ENCODE results near the gene GNS.

DNA sequence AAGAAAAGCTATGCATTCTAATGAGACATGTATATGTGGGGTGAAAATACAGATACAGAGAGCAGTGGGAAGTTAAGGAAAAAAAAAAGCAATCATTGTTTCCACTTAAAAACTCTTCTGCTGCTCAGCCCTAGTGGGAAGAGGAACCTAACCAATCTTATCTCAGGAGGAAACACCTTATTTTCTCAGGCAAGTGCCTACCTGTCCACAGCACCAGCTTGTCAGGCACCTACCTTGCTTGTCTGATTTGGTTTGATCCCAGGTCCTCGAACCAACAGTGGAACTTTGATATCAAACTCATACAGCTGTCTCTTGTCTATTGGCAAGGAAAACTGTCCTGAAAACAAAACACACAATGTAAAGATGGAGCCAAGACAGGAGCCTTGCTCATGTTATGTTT, 22.4 kb downstream of the GNS start:
- TF ChIP-seq, protein P1, sequence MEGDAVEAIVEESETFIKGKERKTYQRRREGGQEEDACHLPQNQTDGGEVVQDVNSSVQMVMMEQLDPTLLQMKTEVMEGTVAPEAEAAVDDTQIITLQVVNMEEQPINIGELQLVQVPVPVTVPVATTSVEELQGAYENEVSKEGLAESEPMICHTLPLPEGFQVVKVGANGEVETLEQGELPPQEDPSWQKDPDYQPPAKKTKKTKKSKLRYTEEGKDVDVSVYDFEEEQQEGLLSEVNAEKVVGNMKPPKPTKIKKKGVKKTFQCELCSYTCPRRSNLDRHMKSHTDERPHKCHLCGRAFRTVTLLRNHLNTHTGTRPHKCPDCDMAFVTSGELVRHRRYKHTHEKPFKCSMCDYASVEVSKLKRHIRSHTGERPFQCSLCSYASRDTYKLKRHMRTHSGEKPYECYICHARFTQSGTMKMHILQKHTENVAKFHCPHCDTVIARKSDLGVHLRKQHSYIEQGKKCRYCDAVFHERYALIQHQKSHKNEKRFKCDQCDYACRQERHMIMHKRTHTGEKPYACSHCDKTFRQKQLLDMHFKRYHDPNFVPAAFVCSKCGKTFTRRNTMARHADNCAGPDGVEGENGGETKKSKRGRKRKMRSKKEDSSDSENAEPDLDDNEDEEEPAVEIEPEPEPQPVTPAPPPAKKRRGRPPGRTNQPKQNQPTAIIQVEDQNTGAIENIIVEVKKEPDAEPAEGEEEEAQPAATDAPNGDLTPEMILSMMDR (IDR thresholded peaks at IDR 0.05), result no peak
- no peak for TF ChIP-seq POLR2A (IDR thresholded peaks at IDR 0.05)

All from testis (tissue), 2 donors.